ENCODE data around the gene ISG15. TPM values are rescaled to one million over a fixed set of nuclear protein-coding genes. Genes with fewer than 3 reads are reported as not detected.

Gene ISG15
- total RNA-seq, 4 donors from 2014 or later = 20.0 to 73.3 (median 33.8) TPM

DNA sequence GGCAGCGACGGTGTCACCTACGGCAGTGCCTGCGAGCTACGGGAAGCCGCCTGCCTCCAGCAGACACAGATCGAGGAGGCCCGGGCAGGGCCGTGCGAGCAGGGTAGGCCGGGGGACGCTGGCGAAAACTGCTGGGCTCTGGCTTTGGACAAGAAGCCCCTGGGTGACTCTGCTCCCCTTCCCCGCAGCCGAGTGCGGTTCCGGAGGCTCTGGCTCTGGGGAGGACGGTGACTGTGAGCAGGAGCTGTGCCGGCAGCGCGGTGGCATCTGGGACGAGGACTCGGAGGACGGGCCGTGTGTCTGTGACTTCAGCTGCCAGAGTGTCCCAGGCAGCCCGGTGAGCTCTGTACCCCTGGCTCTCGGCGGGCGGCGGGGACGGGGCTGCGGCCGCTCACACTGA is 30.6 kb downstream of the ISG15 start:
- TF ChIP-seq, protein P1, sequence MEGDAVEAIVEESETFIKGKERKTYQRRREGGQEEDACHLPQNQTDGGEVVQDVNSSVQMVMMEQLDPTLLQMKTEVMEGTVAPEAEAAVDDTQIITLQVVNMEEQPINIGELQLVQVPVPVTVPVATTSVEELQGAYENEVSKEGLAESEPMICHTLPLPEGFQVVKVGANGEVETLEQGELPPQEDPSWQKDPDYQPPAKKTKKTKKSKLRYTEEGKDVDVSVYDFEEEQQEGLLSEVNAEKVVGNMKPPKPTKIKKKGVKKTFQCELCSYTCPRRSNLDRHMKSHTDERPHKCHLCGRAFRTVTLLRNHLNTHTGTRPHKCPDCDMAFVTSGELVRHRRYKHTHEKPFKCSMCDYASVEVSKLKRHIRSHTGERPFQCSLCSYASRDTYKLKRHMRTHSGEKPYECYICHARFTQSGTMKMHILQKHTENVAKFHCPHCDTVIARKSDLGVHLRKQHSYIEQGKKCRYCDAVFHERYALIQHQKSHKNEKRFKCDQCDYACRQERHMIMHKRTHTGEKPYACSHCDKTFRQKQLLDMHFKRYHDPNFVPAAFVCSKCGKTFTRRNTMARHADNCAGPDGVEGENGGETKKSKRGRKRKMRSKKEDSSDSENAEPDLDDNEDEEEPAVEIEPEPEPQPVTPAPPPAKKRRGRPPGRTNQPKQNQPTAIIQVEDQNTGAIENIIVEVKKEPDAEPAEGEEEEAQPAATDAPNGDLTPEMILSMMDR (IDR thresholded peaks at IDR 0.05; ENCODE audit: low read depth) = no peak

DNA sequence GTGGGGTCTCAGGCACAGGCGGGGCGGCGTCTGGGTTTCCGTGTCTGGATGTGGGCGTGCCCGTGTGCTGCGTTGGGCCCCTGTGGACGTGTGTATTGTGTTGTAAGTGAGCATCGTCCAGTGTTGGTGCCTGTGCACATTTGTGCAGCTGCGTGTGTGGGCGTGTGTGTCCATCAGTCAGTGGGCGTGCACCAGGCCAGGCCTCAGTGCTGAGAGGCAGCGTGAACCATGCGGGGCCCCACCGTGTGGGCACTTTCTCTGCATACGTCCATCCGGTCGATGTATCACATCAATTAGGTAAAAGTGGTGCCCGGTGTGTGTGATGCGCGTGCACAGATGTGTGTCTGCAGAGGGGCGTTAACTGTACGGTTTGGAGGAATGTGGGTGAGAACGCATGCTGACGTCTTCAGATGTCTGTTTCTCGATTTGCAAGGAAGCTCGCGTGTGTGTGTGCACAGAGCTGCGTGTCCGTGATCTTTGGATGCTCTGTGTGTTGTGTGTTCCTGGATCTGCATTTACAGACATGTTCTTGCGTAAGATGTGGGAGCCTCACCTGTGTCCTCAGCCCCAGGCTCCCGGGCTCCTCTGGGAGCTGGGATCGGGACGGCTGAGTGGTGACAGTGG is 31.3 kb downstream of the ISG15 start:
- TF ChIP-seq, protein P1 (IDR thresholded peaks at IDR 0.05; ENCODE audit: low read depth) = no peak

DNA sequence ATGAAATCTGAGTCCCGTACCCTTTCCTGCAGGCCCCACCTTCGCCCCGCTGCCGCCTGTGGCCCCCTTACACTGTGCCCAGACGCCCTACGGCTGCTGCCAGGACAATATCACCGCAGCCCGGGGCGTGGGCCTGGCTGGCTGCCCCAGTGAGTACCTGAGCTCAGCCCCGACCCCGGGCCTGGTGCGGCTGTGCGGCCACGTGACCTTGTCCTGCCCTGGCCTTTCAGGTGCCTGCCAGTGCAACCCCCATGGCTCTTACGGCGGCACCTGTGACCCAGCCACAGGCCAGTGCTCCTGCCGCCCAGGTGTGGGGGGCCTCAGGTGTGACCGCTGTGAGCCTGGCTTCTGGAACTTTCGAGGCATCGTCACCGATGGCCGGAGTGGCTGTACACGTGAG is 31.8 kb downstream of the ISG15 start:
- TF ChIP-seq, protein P1 (IDR thresholded peaks at IDR 0.05; ENCODE audit: low read depth) = no peak

DNA sequence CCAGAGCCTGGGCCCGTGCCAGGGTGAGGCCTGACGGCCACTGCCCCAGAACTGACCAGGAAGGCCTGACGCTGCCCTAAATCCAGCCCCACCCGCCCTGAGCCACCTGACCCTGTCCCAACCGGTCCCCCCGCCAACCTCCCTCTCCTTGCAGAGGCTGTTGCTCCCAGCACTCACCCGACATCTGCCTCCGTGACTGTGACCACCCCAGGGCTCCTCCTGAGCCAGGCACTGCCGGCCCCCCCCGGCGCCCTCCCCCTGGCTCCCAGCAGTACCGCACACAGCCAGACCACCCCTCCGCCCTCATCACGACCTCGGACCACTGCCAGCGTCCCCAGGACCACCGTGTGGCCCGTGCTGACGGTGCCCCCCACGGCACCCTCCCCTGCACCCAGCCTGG is 32.9 kb downstream of the ISG15 start:
- TF ChIP-seq, protein P1 (IDR thresholded peaks at IDR 0.05; ENCODE audit: low read depth) = no peak

DNA sequence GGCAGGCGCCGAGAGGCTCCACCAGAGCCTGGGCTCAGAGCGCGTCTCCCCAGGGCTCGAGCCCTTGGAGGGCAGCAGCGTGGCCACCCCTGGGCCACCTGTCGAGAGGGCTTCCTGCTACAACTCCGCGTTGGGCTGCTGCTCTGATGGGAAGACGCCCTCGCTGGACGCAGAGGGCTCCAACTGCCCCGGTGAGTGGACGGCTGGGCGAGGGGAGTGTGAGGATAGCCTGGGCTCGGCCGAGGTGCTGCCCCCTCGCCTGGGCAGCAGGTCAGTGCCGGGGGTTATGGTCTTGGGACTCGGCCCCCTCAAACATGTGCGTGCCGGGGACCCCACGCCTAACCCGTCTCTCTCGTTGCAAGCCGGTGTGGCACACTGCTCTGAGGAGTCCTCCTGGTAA is 33.5 kb downstream of the ISG15 start:
- TF ChIP-seq, protein P1 (IDR thresholded peaks at IDR 0.05; ENCODE audit: low read depth) = no peak

DNA sequence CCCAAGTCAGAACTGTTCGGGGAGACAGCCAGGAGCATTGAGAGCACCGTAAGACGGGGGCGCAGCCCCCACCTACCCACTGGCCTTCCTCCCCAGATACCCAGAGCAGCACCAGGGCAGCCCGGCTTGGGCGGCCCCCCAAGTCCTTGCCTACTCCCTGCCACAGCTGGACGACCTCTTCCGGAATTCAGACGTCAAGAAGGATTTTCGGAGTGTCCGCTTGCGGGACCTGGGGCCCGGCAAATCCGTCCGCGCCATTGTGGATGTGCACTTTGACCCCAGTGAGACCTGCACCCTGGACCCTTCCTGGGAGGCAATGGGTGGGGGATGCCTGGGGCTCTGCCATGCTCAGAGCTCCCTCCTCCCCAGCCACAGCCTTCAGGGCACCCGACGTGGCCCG is 34.1 kb downstream of the ISG15 start:
- TF ChIP-seq, protein P1 (IDR thresholded peaks at IDR 0.05; ENCODE audit: low read depth) = no peak

DNA sequence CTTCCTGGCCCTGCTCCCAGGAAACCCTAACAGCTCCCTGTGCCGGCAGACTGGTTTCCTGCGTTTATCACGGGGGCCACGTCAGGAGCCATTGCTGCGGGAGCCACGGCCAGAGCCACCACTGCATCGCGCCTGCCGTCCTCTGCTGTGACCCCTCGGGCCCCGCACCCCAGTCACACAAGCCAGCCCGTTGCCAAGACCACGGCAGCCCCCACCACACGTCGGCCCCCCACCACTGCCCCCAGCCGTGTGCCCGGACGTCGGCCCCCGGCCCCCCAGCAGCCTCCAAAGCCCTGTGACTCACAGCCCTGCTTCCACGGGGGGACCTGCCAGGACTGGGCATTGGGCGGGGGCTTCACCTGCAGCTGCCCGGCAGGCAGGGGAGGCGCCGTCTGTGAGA is 34.7 kb downstream of the ISG15 start:
- TF ChIP-seq, protein P1 (IDR thresholded peaks at IDR 0.05; ENCODE audit: low read depth) = no peak
